GM18499 (cell line): ENCODE measurements around the gene MAB21L2.
"Not testable (repeated sequence)": the region's sequence is repeated elsewhere in the genome, so short reads cannot be mapped to it uniquely, and the experiment has no call there.

Source experiments
- ATAC-seq: cut with Tn5 transposase; IDR thresholded peaks from one replicate; pipeline ENCODE4 v1.9.1; 2021; ENCODE audit warnings: moderate number of reproducible peaks; ENCODE audit not compliant: insufficient read depth, unreplicated experiment

MAB21L2 gene

DNA sequence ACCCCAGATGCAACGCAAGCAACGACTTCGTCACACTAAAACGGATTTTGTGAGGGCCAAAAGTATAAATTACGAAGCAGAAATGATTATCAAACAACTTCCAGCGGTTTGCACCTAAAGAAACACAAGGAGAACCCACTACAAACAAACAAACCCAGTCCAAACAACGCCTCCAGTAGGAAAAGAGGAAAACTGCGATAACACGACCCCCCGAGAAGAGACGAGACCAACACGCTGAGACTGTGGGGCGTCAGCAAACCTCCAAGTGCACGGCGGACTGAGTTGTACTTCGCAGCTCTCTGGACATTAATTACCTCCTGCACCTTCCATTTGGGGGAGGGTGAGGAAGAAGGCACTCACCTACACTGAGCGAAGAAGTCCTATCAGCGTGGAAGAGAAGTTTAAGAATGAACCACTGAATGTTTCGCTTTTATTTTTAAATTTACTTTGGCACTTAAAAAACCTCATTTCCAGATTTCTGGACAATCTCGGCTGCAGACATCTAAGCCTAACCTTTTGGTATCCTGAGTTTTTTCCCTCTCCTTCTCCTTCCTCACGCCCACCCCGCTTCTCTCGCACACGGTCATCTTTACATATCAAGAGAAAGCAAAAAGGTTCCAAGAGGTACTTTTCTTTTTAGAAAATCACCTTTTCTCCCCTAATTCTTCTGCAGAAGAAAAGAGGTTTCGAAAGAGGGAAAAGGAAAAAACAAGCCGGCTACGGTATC lies at the start of gene MAB21L2:
Gene MAB21L2, plus strand, starts transcription at position 6 of the 727 bp plus-strand sequence. CDS start 879 bp downstream, outside the sequence.
- no peak for ATAC-seq

DNA sequence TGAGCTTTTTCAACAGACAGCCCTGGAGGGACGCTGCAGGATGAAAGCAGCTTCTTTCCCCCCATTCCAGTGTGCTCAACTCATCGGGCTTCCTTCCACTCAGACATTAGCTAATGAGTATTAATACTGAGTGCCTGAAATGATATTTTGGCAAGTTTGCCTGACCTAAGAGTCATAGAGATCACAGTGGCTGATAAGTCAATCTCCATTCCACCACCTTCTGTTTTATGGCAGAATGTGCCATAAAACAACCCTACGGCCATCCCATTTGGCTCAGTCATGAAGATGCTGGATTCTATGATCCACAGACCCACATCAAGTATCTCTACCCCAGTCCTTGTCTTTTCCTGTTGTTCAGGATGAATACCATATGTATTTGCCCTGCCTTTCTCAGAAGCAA lies 48.3 kb upstream of the MAB21L2 start:
- ATAC-seq = no peak

DNA sequence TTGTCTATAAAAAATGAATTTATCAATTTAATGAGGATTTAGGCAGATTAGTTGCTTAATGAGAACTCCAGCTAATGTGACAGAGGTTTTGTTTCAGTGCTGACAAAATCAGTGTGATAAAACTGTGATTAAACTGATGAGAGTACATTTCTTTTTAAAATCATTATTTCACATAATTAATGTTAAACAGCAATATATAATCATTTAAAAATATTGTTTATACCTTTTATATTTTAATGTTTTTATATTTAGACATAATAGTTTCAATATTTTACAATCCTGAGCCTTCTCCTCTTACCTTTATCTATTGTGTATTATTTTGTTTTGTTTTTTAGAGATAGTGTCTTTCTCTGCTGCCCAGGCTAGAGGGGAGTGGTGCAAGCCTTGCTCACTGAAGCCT lies 47.1 kb upstream of the MAB21L2 start:
- no peak for ATAC-seq

DNA sequence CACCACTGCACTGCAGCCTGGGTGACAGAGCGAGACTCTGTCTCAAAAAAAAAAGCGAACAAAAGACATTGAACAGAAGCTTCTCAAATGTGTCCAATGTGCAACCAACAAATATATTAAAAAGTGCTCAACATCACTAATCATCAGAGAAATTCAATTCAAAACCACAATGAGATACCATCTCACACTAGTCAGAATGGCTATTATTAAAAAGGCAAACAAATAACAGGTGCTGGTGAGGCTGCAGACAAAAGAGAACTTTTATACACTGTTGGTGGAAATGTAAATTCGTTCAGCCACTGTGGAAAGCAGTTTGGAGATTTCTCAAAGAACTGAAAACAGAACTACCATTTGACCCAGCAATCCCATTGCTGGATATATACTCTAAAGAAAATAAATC lies 44.0 kb upstream of the MAB21L2 start:
- not testable (repeated sequence) for ATAC-seq

DNA sequence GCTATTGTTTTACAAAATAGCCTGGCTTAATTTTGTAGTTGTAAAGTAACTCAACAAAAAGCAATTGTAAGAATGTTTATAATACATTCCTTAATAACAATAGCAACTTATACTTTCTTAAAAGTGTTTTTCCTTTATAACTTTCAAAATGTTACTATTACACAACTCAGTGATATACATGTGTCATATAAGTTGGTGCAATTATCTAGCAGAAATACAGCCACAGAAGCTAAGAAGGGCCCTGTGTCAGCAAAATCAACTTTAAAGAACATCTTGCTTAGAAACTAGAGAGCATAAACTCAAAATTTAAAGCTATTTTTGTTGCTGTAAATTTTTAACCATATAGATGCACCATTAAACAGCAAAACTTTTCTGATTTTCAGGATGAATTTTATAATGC lies 41.4 kb upstream of the MAB21L2 start:
- ATAC-seq = no peak

DNA sequence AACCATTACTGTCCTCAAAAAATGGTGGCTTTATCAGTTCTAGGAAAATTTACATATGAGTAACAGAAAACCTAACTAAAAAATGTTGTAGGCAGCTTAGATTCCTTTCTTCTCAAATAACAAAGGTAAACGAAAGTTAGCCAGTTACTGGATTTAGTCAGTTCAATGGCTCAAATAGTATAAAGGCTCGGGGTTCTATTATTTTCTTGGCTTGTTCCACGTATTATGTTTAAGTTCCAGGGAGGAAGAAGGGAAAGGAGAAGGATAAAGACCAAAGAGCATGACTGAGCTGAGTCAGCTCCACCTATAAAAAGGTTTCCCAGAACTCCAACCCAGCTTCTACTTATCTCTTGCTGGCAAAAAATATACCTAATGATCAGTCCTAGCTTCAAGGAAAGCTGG lies 41.0 kb upstream of the MAB21L2 start:
- no peak for ATAC-seq

DNA sequence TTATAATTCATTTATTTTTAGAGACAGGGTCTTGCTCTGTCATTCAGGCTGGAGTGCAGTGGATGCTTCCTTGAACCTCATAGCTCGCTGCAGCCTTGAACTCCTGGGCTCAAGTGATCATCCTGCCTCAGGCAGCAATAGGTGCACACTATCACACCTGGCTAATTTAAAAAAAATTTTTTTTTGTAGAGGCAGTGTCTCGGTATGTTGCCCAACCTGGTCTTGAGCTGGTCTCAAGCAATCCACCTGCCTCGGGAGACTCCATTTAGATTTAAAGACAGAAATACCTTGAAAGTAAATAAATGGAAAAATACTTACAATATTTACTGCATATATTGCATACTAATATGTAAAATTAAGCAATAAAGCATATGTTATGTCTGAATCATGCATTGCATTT lies 40.3 kb upstream of the MAB21L2 start:
- no peak for ATAC-seq

DNA sequence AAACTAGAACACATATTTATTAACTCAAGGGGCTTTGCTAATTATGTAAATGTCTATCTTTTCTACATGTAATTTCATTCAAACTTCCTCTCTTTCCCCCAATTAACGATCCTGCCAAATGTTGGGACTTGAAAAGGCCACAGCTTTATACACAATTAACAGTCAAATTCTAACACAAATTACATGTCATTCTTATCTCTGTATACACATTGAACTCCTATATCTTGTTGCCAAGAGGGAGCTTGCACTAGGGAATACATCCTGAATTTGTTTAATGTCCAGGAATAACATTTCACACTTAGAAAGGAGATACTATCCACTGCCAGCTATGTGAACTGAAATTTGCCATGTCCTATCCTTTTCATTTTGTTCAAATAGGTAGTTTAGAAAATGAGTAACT lies 38.9 kb upstream of the MAB21L2 start:
- ATAC-seq = no peak

DNA sequence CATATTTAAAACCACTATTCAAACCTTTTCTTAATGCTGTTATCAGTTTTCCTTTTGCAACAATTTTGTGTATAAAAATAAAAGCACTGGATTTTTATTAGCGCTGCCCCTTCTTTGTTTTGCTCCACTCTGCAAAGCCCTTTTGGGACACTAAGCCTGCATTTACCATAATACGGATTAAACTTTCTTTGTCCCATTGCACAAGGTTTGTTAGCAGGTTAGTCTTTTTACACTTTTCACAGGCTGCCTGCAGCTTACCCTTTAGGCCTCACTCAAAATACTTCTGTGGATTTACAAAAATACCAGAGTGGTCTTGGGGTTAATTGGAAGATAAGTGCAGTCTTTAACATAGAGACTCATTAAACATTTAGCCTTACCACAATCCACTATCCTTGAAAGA lies 35.7 kb upstream of the MAB21L2 start:
- ATAC-seq = no peak

DNA sequence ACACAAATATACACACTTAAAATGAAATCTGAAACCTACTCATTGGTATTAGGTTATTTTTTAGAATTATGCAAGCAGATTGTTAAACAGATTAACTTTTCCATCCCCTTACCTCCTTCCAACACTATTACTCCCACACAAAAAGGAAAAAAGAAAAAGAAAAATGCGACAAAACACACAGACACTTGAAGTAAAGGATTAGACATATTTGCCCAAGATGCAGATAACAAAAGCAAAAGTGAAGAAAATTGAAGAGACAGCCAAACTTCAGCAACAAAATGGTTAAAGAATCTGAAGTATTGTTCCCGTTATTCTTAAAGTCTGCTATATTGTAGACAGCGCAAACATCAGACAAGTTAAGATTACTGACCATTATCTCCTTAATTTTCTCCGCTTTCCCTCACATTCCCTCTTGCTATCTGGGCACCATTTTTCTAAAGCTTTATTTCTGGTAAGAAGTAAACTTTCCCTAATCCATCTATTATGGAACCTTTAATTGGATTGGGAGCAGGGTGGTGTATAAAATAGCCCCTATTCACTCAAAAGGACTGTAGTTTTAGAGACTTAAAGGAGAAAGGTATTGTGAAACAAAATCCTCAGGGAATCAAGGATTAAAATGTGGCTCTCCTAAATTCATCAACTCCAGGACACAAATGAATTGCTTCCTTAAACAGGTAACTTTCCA lies 34.7 kb upstream of the MAB21L2 start:
- ATAC-seq = no peak

DNA sequence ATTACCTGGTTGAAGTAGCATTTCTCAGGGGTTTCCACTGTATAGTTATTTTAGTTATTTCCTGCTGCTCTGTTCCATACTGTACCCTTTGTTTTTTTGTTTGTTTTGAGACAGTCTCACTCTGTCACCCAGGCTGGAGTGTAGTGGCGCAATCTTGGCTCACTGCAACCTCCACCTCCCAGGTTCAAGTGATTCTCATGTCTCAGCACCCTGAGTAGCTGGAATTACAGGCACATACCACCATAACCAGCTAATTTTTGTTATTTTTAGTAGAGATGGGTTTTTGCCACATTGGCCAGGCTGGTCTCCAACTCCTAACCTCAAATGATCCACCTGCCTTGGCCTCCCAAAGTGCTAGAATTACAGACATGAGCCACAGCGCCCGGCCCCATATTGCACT lies 24.1 kb upstream of the MAB21L2 start:
- not testable (repeated sequence) for ATAC-seq

DNA sequence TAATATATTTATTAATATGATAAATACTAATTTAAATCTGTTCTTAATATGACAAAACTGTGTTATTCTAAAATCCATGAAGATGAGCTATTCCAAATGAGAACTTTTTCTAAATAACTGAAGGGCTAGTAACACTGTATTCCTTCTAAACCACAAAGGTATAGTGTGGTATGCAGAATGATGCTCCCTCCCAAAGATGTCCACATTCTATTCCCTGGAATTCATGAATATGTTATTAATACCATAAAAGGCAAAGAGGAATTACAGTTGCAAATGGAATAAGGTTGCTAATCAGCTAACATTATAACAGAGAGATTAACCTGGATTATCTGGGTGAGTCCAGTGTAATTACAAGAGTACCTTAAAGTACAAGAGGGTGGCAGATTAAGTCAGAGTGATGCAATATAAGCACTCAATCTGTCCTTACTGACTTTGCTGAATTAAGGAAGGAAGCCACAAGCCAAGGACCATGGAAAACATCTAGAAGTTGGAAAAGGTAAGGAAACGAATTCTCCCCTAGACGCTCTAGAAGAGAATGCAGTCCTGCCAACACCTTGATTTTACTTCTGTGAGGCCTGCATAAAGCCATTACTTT lies 20.7 kb upstream of the MAB21L2 start:
- no peak for ATAC-seq

DNA sequence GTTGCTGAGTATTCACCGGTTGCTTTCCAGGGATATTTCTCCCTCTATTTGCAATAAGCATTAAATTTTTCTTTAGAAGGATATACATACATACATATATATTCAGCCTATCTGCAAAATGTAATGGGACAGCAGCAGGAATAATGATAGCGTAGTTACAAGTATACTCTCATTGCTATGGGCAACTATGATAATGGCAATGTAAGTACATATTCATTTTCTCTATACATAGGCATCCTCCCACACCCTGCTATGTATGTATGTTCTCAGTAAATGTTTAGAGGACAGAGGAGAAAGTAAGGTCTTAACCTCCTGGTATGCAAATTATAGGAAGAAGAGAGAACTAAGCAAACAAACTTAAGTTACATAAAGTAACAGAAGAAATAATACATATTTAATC lies 19.7 kb upstream of the MAB21L2 start:
- no peak for ATAC-seq

DNA sequence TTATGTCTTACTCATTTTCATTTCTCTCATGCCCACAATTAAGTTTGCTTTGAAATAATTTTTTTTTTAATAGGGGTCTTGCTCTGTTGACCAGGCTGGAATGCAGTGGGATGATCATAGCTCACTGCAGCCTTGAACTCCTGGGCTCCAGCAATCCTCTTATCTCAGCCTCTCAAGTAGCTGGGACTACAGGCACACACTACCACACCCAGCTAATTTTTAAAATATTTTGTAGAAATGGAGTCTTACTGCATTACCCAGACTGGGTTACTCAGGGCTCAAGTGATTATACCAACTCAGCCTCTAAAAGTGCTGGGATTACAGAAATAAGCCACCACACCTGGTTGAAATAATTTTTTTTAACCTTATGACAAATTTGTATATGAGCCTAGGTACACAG lies 19.2 kb upstream of the MAB21L2 start:
- no peak for ATAC-seq

DNA sequence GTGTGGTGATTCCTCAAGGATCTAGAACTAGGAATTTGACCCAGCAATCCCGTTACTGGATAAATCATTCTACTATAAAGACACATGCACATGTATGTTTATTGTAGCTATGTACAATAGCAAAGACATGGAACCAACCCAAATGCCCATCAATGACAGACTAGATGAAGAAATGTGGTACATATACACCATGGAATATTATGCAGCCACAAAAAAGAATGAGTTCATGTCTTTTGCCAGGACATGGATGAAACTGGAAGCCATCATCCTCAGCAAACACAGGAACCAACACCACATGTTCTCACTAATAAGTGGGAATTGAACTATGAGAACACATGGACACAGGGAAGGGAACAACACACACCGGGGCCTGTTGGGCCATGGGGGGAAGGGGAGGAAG lies 17.0 kb upstream of the MAB21L2 start:
- ATAC-seq = not testable (repeated sequence)

DNA sequence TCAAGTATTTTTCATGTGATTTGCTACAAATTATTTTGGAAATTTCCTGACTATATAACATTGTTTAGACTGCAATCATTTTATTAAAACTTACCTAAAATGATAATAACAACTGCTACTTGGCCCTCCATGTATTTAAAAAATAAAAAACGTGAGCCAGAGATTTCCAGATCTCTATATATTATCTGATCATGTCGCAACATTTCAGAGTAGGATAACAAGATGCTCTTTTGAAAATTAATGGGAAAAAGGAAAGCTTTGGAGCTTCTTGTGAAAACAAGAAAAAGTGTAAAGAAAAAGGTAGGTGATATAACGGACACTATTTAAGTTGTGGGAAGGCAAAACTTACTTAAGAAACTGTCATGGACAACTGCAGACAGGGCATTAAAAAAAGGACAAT lies 14.9 kb upstream of the MAB21L2 start:
- ATAC-seq = no peak

DNA sequence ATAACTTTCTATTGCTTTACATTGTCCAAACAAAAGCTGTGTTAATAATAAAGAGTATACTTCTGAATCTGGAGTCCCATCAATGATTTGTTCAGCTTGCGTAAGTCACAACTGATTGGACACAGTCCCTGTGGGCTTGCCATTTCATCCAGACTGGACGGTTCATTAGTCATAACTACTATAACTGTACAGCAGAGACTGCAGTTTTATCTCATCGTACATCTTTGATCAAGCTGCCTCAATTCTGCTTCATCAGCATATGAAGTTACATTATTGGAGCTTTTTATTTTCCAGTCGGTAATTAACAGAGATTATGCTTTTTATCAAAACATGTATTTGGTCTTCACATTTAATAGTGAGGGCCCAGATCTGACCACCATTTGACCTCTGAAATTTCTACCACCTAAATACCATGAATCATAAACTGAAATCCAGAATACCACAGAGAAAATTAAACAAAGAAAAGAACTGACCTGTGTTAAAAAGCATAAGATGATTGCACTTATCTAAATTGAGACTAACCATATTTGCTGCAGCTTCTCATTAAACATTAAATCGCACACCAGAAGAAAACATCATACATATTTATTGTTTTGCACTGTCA lies 12.5 kb upstream of the MAB21L2 start:
- ATAC-seq = no peak

DNA sequence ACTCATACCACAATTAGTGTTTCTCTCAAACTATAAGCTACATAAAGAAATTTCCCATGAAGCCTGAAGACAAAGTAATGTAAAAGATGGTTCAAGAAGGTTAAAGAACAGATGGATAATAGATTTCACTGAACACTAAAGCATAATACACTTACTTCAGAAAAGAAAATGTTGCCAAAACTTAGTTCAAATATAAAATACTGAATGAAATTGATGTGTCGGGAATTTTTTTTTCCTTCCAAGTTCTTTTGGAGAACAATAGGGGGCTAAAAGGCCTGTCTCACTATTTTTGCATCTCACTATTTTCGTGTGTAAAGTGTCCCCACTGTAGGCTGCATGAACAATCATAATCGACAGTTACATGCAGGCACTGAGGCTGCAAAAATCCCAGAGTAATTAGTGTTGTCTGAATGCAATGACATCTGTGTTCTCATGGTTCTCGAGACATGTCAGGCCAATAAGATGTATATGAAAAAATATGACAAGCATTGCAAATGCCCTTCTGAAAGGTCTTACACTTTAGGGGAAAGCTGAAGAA lies 11.9 kb upstream of the MAB21L2 start:
- ATAC-seq = no peak

DNA sequence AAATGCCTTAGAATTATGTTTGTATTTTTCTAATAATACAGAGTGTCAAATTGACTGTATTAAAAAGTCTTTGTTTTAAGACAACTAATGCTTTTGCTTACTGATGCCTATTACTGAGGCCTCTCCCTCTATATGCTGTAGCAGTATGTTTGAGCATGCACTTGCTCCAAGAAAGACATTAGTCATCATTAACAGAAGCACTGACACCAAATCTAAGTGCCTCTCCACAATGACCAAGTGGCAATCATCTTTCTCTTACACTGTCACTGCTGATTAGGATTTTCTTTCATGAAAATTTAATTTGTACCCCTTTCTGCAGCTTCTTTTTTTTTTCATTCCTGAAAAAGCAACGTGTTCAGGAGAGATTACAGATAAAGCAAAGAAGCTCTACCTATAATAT lies 11.1 kb upstream of the MAB21L2 start:
- ATAC-seq = no peak

DNA sequence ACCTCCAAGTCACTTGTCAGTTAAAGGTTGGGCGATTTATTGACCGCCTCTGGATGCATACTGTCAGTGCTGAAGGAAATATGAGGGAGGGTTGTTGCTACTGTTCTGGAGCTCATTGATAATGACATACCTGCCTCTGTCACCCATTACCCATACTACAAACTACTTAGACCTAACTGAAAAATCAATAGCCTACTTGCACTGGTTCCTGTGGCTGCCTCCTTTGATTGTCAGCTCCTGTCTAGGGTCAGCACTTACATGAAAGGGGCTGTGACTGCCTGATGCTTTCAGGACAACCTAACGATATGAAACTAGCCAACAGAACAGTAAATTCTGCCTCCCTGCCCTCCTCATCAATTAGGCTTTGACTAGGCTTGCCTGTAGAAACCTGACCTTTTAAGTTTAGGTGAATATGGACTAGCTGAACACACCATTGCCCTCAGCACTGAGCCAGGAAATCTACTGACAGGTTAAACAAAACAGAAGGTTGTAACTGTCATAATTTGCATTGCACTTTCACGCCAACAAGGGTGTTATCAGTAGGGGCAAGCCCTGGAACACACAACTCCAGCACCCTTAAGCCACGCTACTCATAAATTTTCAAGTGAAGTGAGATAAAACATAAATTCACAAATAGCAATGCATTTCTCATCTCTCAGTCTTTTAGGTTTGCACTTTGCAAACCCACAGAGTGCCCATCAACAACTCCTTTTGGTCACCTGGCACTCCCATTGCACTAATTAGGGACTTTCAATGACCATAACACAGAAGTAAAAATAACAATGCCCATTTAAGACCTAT lies 9.0 kb upstream of the MAB21L2 start:
- ATAC-seq = no peak
